OCI-LY1 (cell line): Measurements from ENCODE around the gene PTPRG.

Experiments used
- EZH2 ChIP-seq: fragments of 200-600 bp; sonication (generic), shearing (Covaris generic); IDR thresholded peaks from 2 replicates; pipeline ENCODE4 v1.8.0; 2017; ENCODE audit warnings: borderline replicate concordance, mixed run types, mild to moderate bottlenecking, antibody characterized with exemption, low read length, moderate library complexity, mixed read lengths
- TF ChIP-seq, protein P1 (sequence below): fragments of 200-600 bp; sonication (generic), shearing (Covaris generic); IDR thresholded peaks from 2 replicates; pipeline ENCODE4 v1.5.1; 2017; ENCODE audit warnings: mild to moderate bottlenecking, antibody characterized with exemption, low read length, moderate library complexity, mixed read lengths

DNA sequence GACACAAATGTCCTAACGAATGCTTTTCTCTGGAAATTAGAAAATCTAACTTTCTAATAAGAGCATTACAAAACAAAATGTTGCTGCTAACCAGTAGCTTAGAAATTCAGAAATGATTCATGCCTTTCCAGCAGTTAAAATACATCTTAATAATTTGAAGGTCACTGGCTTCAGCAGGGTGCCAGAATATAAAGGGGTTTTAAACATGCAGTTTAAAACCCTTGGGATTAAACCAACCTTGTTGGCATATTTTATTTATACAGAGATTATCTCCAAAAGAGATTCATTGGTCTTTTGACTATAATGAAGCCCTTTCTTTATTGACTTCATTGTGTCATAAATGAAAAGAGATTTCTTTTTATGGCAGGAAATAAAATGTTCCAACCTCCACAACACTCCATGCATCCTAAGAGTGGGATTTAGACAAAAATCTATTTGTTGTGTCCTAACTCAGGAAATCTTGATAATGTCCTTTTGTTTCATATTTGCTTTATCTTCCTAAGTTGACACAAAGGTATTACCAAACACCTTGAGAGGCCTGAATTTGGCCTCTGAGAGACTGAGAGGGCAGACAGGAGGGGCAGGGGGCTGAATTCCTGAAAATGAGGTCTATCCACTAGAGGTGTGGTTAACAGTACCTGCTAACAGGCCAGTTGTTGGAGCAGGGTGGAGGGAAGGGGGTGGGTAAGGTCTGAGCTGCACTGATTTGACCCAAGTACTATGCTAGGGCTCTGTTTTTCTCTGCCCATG, 687.5 kb downstream of the PTPRG start:
- TF ChIP-seq EZH2, result no peak
- TF ChIP-seq, protein P1, sequence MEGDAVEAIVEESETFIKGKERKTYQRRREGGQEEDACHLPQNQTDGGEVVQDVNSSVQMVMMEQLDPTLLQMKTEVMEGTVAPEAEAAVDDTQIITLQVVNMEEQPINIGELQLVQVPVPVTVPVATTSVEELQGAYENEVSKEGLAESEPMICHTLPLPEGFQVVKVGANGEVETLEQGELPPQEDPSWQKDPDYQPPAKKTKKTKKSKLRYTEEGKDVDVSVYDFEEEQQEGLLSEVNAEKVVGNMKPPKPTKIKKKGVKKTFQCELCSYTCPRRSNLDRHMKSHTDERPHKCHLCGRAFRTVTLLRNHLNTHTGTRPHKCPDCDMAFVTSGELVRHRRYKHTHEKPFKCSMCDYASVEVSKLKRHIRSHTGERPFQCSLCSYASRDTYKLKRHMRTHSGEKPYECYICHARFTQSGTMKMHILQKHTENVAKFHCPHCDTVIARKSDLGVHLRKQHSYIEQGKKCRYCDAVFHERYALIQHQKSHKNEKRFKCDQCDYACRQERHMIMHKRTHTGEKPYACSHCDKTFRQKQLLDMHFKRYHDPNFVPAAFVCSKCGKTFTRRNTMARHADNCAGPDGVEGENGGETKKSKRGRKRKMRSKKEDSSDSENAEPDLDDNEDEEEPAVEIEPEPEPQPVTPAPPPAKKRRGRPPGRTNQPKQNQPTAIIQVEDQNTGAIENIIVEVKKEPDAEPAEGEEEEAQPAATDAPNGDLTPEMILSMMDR, result no peak
